Activated T-cell treated with anti-CD3 and anti-CD28 coated beads for 4 hours (primary cell): ENCODE data around the gene LATS2.
"Not testable (repeated sequence)": the region's sequence is repeated elsewhere in the genome, so short reads cannot be mapped to it uniquely, and the experiment has no call there.

Source experiments
- DNase-seq: peaks from one replicate; pipeline ENCODE4 v3.0.0-alpha.2; 2020

LATS2 gene

GRCh38 chr13:21075011-21075378, 13.6 kb upstream of the LATS2 start:
- no peak for DNase-seq

DNA sequence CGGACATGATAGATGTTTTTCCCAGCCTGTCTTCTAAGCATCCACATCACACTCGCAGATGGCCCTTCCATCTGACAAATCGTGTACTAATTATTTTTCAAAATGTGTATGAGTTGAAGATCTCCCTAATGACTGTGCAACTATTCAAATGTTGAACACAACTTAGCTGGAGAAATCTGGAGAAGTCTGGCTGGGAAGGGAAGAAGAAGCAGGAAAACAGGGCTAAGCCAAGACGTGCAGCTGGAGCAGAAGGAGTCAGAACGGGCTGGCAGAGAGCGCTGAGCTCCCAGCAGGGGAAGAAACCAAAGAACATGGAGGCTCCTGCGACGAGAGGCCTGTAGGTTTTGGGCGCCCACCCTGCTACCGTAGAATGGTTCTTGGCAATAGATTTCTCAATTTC, 13.2 kb upstream of the LATS2 start:
- no peak for DNase-seq

- DNase-seq: no peak
Observed at GRCh38 chr13:21071924-21072323, 10.5 kb upstream of the LATS2 start.

DNA sequence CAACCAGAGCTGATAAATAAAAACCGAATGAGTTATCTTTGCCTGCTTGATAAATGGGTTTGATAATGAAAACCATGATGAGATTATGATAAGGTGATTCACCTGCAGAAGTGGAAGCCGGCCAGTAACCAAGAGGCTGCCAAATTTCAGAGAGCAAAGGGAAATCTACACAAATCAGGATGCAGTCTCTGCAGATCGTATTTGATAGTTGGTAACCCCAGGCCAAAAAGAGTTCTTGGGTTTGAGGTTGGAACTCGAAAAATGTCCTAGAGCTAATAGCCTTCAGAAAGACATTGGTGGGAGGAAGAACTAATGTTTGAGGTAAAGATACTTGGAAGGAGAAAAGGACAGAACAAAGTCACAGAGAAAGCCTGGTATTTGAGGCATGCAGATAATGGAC, 9.6 kb upstream of the LATS2 start:
- DNase-seq: no peak

- DNase-seq: no peak
Observed at GRCh38 chr13:21069561-21070004, 8.2 kb upstream of the LATS2 start.

- no peak for DNase-seq
Observed at GRCh38 chr13:21067848-21068247, 6.5 kb upstream of the LATS2 start.

DNA sequence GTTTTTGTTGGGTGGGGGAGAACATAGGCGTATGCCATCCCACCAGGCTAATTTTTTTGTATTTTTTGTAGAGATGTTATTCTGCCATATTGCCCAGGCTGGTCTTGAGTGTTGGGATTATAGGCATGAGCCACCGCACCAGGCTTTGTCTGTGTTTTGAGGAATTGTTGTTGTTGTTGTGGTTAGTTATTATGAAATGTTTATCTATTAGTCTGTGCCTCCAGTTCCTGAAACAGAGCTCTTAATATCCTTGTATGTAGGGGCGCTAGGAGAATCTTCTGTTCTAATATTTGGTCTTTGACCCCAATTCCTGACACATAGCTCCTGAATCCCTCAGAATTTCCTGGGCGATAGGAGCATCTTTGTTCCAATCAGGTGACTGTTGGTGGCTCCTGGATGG, 5.6 kb upstream of the LATS2 start:
- DNase-seq: no peak

GRCh38 chr13:21065686-21066085, 4.3 kb upstream of the LATS2 start:
- DNase-seq: no peak

DNA sequence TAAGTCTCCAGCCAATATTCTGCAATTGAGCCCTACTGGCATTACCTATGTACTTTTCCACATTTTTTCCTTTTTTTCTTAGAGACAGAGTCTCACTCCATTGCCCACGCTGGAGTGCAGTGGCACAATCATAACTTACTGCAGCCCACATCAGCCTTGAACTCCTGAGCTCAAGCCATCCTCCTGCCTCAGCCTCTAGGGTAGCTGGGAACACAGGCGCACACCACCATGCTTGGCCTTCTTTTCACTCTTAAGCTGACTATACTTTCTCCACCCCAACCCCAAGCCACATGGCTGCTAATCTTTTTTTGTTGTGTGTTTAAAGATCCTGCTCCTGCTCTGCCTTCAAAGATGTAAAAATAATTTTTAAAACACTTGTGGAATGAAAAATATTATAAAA, 1.6 kb upstream of the LATS2 start:
- DNase-seq: no peak

GRCh38 chr13:21060338-21061028, 903 bp downstream of the LATS2 start:
- DNase-seq: no peak

- no peak for DNase-seq
Observed at GRCh38 chr13:21059641-21060337, 1.6 kb downstream of the LATS2 start.

- DNase-seq: no peak
Observed at GRCh38 chr13:21058361-21058760, 3.0 kb downstream of the LATS2 start.

- DNase-seq: no peak
Observed at GRCh38 chr13:21055511-21056045, 5.8 kb downstream of the LATS2 start.

DNA sequence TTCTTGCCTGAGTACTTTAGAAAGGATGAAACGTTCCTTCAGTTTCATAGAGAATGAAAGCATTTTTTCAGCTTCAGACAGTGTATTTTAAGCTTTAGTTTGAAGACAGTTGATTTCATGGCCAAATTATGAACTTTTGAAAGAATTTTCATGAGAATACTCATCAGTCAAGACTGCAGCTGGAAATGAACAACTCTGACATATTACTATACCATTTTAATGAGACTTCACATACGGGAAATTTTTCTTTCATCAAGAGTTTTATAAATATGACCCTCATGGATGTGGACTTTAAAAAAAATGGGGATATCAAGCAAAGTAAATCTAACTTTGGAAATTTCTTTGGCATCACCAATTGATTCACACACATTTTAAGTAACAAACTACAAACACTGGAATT, 6.4 kb downstream of the LATS2 start:
- DNase-seq: no peak

DNA sequence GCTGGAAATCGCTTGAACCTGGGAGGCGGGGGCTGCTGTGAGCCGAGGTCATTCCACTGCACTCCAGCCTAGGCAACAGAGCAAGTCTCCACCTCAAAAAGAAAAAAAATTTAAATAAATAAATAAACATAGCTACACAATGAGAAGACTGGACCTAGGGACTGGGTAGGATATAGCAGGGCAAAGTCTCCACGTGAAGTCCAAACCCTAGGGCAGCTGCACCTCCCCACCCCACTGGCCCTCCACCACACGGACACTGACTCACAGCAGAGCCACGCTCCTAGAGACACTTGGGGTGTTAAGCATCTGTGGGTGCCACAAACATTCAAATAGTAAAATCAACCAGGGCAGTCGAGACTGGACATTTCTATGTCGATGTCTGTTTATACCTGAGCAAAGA, 7.1 kb downstream of the LATS2 start:
- no peak for DNase-seq

- no peak for DNase-seq
Observed at GRCh38 chr13:21053231-21053630, 8.2 kb downstream of the LATS2 start.

- DNase-seq: no peak
Observed at GRCh38 chr13:21051675-21052074, 9.7 kb downstream of the LATS2 start.

GRCh38 chr13:21050288-21051197, 10.8 kb downstream of the LATS2 start:
- DNase-seq: no peak

GRCh38 chr13:21049731-21050130, 11.7 kb downstream of the LATS2 start:
- DNase-seq: not testable (repeated sequence)

DNA sequence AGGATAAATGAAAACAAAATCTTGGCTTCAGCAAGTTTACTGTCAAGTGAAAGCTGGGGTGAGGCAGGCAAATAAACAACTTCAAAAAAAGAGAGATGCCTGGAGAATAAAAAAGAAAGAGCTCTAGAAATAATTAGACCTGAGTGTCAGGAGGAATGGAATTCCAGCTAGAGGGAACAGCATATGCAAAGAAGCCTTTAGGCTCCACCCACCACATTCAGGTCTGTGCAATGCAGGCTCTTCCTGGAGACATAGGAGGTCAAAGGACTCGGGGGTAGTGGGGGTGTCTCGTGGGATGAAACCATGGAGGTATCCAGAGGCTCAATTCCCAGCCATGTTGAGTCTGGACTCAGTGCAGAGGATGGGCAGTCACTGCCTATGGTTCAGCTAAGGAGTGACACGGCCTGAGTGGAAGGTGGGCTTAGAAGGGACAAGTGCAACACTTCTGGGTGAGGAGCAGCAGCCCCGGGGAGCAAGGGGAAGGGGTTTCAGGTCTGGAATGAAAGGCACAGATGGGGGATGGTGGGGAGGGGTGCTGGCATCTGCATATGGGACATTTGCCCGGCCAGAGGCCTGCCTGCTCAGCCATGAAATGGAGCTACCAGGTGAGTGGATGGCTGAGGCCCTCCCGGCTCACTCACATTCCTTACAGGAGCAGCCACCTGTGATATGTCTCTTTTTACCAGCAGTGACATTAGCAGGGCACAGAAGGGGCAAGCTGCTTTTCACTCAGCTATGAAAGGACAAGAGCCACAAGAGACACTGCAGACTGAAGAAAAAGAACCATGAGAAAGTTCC, 12.3 kb downstream of the LATS2 start:
- no peak for DNase-seq

DNA sequence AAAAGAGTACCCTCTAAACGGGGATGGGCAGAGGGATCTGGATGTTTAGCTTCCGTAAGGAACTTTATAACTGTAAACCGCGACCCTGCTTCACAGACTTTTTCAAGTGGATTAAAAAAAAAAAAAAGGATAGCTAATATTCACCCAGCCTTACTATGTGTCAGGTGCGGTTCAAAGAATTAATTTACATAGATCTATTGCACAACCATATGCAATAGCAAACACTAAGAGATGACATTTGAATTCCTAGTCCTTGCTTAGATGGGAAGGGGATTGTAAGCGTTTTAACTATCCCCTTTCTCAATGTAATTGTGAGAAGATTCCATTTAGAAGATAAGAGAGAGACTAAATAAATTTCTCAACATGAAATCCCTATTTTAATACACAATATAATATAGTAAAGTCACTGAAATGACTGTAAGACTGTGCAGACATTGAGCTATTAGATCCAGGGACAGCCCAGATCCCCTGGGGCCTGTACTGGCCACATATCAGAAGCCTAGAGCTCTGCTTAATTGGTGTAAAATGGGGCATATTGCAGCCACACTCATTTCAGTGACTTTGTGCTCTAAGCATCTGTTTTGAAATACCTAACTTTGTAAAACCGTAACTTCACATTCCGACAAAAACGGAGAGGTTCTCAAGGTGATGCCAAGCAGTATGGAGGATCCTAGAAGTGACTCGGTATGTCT, 13.6 kb downstream of the LATS2 start:
- DNase-seq: no peak

DNA sequence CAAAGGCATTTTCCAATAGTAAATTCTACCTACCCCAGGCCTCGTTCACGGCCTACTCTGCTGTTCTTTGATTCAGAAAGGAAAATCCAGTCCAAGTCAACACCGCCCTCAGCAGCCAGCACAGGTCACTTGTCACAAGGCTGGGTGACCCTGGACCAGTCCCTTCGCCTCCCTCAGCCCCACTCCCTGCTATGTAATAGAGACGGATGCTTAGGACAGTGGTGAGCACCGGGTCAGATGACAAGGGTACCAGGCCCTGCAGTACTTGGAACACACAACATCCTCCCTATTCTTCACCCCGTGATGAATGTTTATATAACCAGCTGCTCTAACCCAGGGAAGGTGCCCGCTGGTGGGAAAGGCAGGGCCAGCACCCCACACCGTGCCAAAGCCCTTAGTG, 14.3 kb downstream of the LATS2 start:
- DNase-seq: no peak
